A549 (cell line): ENCODE data around the gene DAW1. TPM values are rescaled to one million over a fixed set of nuclear protein-coding genes. Genes with fewer than 3 reads are reported as not detected.
A peak's percentile ranks its signal among the peaks of the same experiment; 100 is the strongest.

Experiments used
- ATAC-seq, 2 experiments: fragments of 200-7000 bp in 1 of 2; fragments of >200 bp in 1 of 2; cut with Nextera tagmentation in 1 of 2; cut with Tn5 transposase in 1 of 2; 3 replicates each; pipeline versions ENCODE4 v1.8.0 to v1.9.1; 2018 to 2020; ENCODE audit warnings: mild to moderate bottlenecking in 1 of 2, moderate library complexity in 1 of 2
- CTCF ChIA-PET: fragments of 300-600 bp; sonication (Branson Sonifier 250); formaldehyde crosslinking; extraction: SDS; loops from one replicate; lab custom pipeline; 2021; ENCODE audit warnings: antibody characterized with exemption, inconsistent platforms; lab: Yijun Ruan, JAX
- POLR2A ChIA-PET: fragments of 350-600 bp; formaldehyde crosslinking; extraction: SDS; loops from one replicate; lab custom pipeline; 2021; ENCODE audit warnings: antibody characterized with exemption, inconsistent platforms; lab: Yijun Ruan, JAX
- DNase-seq, 2 experiments: peaks; one replicate each; pipeline versions ENCODE4 v3.0.0 to v3.0.0-alpha.2; 2011 to 2016; ENCODE audit warnings: low read depth in 1 of 2, low spot score in 1 of 2
- FAIRE-seq: peaks from 2 replicates; lab custom pipeline; 2011; peaks lifted over from hg19 to GRCh38; lab: Jason Lieb, UNC
- H3K27ac ChIP-seq, 2 experiments: fragments of >200 bp; sonication (Bioruptor Twin); formaldehyde crosslinking; 3 replicates each; pipeline ENCODE4 v1.5.1; 2016 to 2017
- H3K4me1 ChIP-seq: fragments of >200 bp; sonication (Bioruptor Twin); formaldehyde crosslinking; 3 replicates; pipeline ENCODE4 v1.6.1; 2016
- H3K4me2 ChIP-seq: fragments of >200 bp; sonication (Bioruptor Twin); formaldehyde crosslinking; 3 replicates; pipeline ENCODE4 v1.6.1; 2016
- H3K4me3 ChIP-seq: fragments of >200 bp; sonication (Bioruptor Twin); formaldehyde crosslinking; 3 replicates; pipeline ENCODE4 v1.5.1; 2016
- H3K9me3 ChIP-seq: fragments of >200 bp; sonication (Bioruptor Twin); formaldehyde crosslinking; 3 replicates; pipeline ENCODE4 v1.6.1; 2016
- BCL3 ChIP-seq: fragments of >200 bp; sonication (Bioruptor Twin); formaldehyde crosslinking; IDR thresholded peaks from 3 replicates; pipeline ENCODE4 v1.6.1; 2016
- CBX2 ChIP-seq: fragments of 200-600 bp; sonication (generic); IDR thresholded peaks from 2 replicates; pipeline ENCODE4 v1.6.1; 2016; ENCODE audit warnings: low read depth, mild to moderate bottlenecking, borderline replicate concordance
- CEBPB ChIP-seq, 2 experiments: fragments of >200 bp in 1 of 2; sonication (Bioruptor Twin) in 1 of 2; formaldehyde crosslinking in 1 of 2; IDR thresholded peaks; 2 replicates each; pipeline ENCODE4 v1.6.1; 2012 to 2016
- EHMT2 ChIP-seq: fragments of 200-600 bp; sonication (generic); IDR thresholded peaks from 2 replicates; pipeline ENCODE4 v1.6.1; 2016; ENCODE audit warnings: antibody characterized with exemption, low read depth, mild to moderate bottlenecking, moderate library complexity
- ESRRA ChIP-seq: fragments of 150-350 bp; IDR thresholded peaks from 2 replicates; pipeline ENCODE4 v1.6.1; 2014; ENCODE audit warnings: mild to moderate bottlenecking, low read length, borderline replicate concordance
- FOSB ChIP-seq: fragments of 250-450 bp; sonication (Bioruptor Pico); IDR thresholded peaks from 2 replicates; pipeline ENCODE4 v1.5.0; 2020; ENCODE audit warnings: mild to moderate bottlenecking, moderate library complexity
- HDAC2 ChIP-seq: fragments of 200-600 bp; sonication (generic); IDR thresholded peaks from 2 replicates; pipeline ENCODE4 v1.6.1; 2016
- HES2 ChIP-seq: fragments of >200 bp; sonication (Bioruptor Twin); formaldehyde crosslinking; IDR thresholded peaks from 2 replicates; pipeline ENCODE4 v1.6.1; 2016
- HEYL ChIP-seq: fragments of 250-450 bp; sonication (Bioruptor Pico); IDR thresholded peaks from 2 replicates; pipeline ENCODE4 v1.8.0; 2021; ENCODE audit warnings: mild to moderate bottlenecking, moderate library complexity
- HOXB13 ChIP-seq: fragments of 250-450 bp; sonication (Bioruptor Pico); IDR thresholded peaks from 2 replicates; pipeline ENCODE4 v1.5.0; 2020; ENCODE audit warnings: low read depth, mild to moderate bottlenecking, moderate library complexity
- HOXB5 ChIP-seq: fragments of 250-450 bp; sonication (Bioruptor Pico); IDR thresholded peaks from 2 replicates; pipeline ENCODE4 v1.5.0; 2020; ENCODE audit warnings: mild to moderate bottlenecking, moderate library complexity
- JUN ChIP-seq, 2 experiments: fragments of >200 bp; sonication (Bioruptor Twin); formaldehyde crosslinking; IDR thresholded peaks; 2 replicates in 1 of 2; 3 replicates in 1 of 2; pipeline ENCODE4 v1.6.1; 2016 to 2017
- MAFK ChIP-seq: fragments of 450-650 bp; IDR thresholded peaks from 2 replicates; pipeline ENCODE4 v1.6.1; 2014; ENCODE audit not compliant: partially characterized antibody
- NPAS2 ChIP-seq: fragments of 250-450 bp; sonication (Bioruptor Pico); IDR thresholded peaks from 2 replicates; pipeline ENCODE4 v1.8.0; 2022; ENCODE audit warnings: mild to moderate bottlenecking, moderate library complexity, borderline replicate concordance
- NR3C1 ChIP-seq: fragments of >200 bp; sonication (Bioruptor Twin); formaldehyde crosslinking; IDR thresholded peaks from 3 replicates; pipeline ENCODE4 v1.6.1; 2017
- PBX3 ChIP-seq: IDR thresholded peaks from 2 replicates; pipeline ENCODE4 v1.6.1; 2012
- PHF8 ChIP-seq: fragments of 200-600 bp; sonication (generic); IDR thresholded peaks from 2 replicates; pipeline ENCODE4 v1.6.1; 2016; ENCODE audit warnings: low read depth, mild to moderate bottlenecking, antibody characterized with exemption, moderate library complexity, borderline replicate concordance
- RAD21 ChIP-seq, 2 experiments: fragments of >200 bp in 1 of 2; sonication (Bioruptor Twin) in 1 of 2; formaldehyde crosslinking in 1 of 2; IDR thresholded peaks in 1 of 2; conservative IDR thresholded peaks in 1 of 2; 2 replicates in 1 of 2; 3 replicates in 1 of 2; pipeline ENCODE4 v1.6.1; 2012 to 2018; ENCODE audit warnings: inconsistent platforms in 1 of 2
- RARB ChIP-seq: fragments of 250-450 bp; sonication (Bioruptor Pico); IDR thresholded peaks from 2 replicates; pipeline ENCODE4 v1.8.0; 2021; ENCODE audit warnings: mild to moderate bottlenecking, moderate library complexity
- RCOR1 ChIP-seq: fragments of 150-350 bp; IDR thresholded peaks from 2 replicates; pipeline ENCODE4 v1.6.1; 2014; ENCODE audit warnings: antibody characterized with exemption, low read length, low read depth
- SMC3 ChIP-seq: fragments of >200 bp; sonication (Bioruptor Twin); formaldehyde crosslinking; IDR thresholded peaks from 3 replicates; pipeline ENCODE4 v1.6.1; 2018; ENCODE audit warnings: inconsistent platforms
- SREBF2 ChIP-seq: fragments of 450-650 bp; IDR thresholded peaks from 2 replicates; pipeline ENCODE4 v1.6.1; 2014; ENCODE audit warnings: mild to moderate bottlenecking, moderate library complexity
- TFCP2L1 ChIP-seq: fragments of 250-450 bp; sonication (Bioruptor Pico); IDR thresholded peaks from 2 replicates; pipeline ENCODE4 v1.5.0; 2021; ENCODE audit warnings: mild to moderate bottlenecking
- ZNF302 ChIP-seq: fragments of 250-450 bp; sonication (Bioruptor Pico); IDR thresholded peaks from 2 replicates; pipeline ENCODE4 v1.9.0; 2021; ENCODE audit warnings: inconsistent platforms, mild to moderate bottlenecking, moderate library complexity
- ZSCAN20 ChIP-seq: fragments of 250-450 bp; sonication (Bioruptor Pico); IDR thresholded peaks from 2 replicates; pipeline ENCODE4 v1.8.0; 2022; ENCODE audit warnings: mild to moderate bottlenecking, moderate library complexity
- WGBS: methylation state at CpG from one replicate; pipeline ENCODE4 v1.1.6; 2017; ENCODE audit errors: missing lambda C conversion rate; 5-methylcytosine and 5-hydroxymethylcytosine counted together
- polyA plus RNA-seq, 4 experiments: library from polyadenylated mRNA; depleted of rRNA in 3 of 4; stranded (reverse); fragments of >200 nt; fragmentation: RNase III in 1 of 4; extraction: RNeasy Plus Mini Kit Qiagen cat#74134 plus additional on column Dnase treatment in 1 of 4; gene quantifications; 2 replicates in 3 of 4; 3 replicates in 1 of 4; pipeline ENCODE4 v1.2.3, GENCODE V29; 2011 to 2017

Gene DAW1
- polyA plus RNA-seq, 2 of the 4 experiments (the other 2 are of a cell fraction) = 1.1 to 2.7 TPM

- H3K4me2 ChIP-seq = no peak overlapping the region
- H3K27ac ChIP-seq = peak overlapping the region; percentile 8 to 50; a peak in 3 of 6 replicates
- TF ChIP-seq ESRRA = no peak
- TF ChIP-seq CEBPB (IDR thresholded peaks at IDR 0.05) = no peak
- no peak for TF ChIP-seq RARB
- no peak for TF ChIP-seq ZNF302 (CRISPR knock-in tag)
- no peak for TF ChIP-seq HEYL
- TF ChIP-seq SREBF2 = no peak
- TF ChIP-seq RAD21 (conservative IDR thresholded peaks at IDR 0.05 in 1 of 2, IDR thresholded peaks at IDR 0.05 in 1 of 2) = no peak
- no peak for TF ChIP-seq ZSCAN20
- no peak for TF ChIP-seq MAFK
- TF ChIP-seq BCL3 = no peak
- no peak for TF ChIP-seq PHF8
- TF ChIP-seq CBX2 = no peak
- no peak for TF ChIP-seq NPAS2 (CRISPR knock-in tag)
- no peak for TF ChIP-seq TFCP2L1 (CRISPR knock-in tag)
- no peak for TF ChIP-seq EHMT2
- TF ChIP-seq HOXB5 = no peak
- TF ChIP-seq RCOR1 = no peak
- no peak for TF ChIP-seq HOXB13
- TF ChIP-seq, all 56 proteins: peak for 0
- DNase-seq = no peak
- H3K9me3 ChIP-seq = no peaks in the 10 kb centered on the region
- FAIRE-seq = no peak
- no peak overlapping the region for H3K4me3 ChIP-seq
- ChIA-PET POLR2A (no interaction called here), CTCF (no interaction called here)
- peaks cover 23% of the 10 kb centered on the region for H3K4me1 ChIP-seq
- 59% methylated on average over 1 of the region's 1 CpG for WGBS
- peak in 1 of 2 experiments; percentile 32; a peak in 1 of 6 replicates for ATAC-seq
These were observed 21.5 kb upstream of the DAW1 start for GRCh38 chr2:227849906-227850305.

GRCh38 chr2:227853204-227853629, 18.2 kb upstream of the DAW1 start:
- TF ChIP-seq RCOR1 (no peak), EHMT2 (no peak), SMC3 (no peak), CBX2 (no peak), ZNF302 (CRISPR knock-in tag) (no peak), BCL3 (no peak), RAD21 (conservative IDR thresholded peaks at IDR 0.05 in 1 of 2, IDR thresholded peaks at IDR 0.05 in 1 of 2) (no peak), FOSB (CRISPR knock-in tag) (no peak), JUN (IDR thresholded peaks at IDR 0.05) (no peak), SREBF2 (no peak), HDAC2 (no peak), NR3C1 (no peak), PBX3 (no peak), PHF8 (no peak), HES2 (no peak)
- ATAC-seq (peak in 1 of 2 experiments; percentile 53; a peak in 3 of 6 replicates), FAIRE-seq (no peak), DNase-seq (peak in 1 of 2 experiments; percentile 44)
- Histone ChIP-seq H3K4me3 (no peak overlapping the region), H3K27ac (peak overlapping the region; percentile 51 to 74; a peak in 5 of 6 replicates), H3K9me3 (no peaks in the 10 kb centered on the region), H3K4me2 (peak overlapping the region; percentile 1; the same call in 1 of the 3 replicates), H3K4me1 (peaks cover 20% of the 10 kb centered on the region)
- 56% methylated on average over 4 of the region's 4 CpGs for WGBS
- POLR2A ChIA-PET = no interaction called here
- CTCF ChIA-PET = interaction anchor here (1.1 to 2.1 kb wide), 4 partner anchors 9 to 195 kb away, joined by 3 to 12 read pairs (median 3); no protein-coding TSS in a partner anchor
